GM18508 (cell line): ENCODE results near the gene EEF2.
"Not testable (repeated sequence)": the region's sequence is repeated elsewhere in the genome, so short reads cannot be mapped to it uniquely, and the experiment has no call there.

Experiments
- ATAC-seq: cut with Tn5 transposase; IDR thresholded peaks from one replicate; pipeline ENCODE4 v1.9.1; 2021; ENCODE audit warnings: moderate number of reproducible peaks; ENCODE audit not compliant: insufficient read depth, unreplicated experiment

Gene EEF2

DNA sequence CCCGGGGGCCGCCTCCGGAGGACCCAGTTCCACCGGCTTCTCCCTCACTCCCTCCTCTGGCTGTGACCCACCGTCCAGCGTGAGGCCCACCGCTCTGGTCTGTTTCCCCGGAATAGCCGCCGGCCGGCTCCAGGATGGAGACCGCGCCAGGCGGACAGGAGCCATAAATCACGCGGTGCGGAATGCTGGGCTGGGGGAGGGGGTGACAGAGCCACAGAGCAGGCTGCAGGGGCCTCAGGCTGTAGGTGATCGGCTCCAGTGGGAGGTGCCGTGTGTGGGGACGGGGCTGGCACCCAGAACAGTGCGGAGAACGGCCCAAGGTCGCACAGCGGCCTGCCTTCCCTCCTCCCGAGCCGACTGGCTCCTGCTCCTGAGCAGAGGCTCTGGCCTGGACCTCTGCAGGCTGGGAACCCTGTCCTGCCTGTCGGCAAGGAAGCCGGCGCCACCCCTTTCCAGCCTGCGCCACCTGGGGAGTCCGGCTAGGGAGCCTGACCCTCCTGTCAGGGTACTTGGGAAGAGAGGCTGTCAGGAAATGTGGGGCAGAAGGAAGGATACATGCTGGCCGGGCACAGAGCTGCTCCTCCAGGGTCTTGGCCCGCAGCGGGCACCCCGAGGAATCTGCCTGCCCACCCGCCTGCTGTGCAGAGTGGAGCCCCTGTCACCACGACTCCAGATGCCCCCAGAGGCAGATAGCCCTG is 30.6 kb upstream of the EEF2 start:
- ATAC-seq: no peak

DNA sequence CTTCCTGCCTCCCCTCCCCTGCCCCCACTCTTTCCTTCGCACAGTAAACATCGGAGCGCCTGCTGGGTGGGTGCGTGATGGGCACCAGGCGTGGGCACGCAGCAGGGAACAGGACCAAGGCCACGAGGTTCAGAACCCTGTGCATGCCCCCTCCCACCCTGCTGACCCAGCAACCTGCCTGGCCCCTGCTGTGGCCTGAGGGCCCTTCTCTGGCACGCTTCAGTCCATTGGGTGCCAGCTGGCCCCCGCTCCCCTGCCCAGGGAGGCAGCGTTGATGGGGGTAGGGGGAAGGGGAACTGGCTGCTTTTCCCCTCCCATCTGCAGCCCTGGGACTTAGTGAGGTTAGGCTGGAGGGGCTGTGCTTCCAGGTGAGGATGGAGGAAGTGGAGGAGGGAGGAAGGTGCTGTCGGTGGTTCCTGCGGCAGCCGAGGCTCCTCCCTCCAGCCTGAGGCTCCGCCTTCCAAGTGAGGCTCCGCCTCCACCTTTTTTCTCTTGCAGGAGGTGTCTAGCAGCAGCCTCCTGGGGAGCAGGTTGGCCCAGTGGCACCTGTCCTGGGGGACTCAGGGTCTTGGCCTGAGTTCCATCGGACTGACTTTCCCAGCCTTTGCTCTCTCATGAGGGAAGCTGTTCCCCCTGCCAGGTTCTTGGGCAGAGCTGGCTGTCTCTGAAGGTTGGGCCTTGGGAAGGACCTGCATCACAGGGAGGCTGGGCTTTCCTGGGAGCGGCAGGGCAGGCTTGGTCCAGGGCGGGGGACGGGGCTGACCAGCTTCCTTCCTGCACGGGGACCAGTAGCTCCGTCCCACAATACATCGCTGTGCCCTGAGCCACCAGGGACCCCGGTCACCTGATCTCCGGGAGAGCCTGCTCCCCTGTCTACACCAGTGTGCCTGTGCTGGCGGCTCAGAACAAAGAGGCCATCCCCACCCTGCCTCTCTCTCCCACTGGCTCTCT is 29.6 kb upstream of the EEF2 start:
- no peak for ATAC-seq

DNA sequence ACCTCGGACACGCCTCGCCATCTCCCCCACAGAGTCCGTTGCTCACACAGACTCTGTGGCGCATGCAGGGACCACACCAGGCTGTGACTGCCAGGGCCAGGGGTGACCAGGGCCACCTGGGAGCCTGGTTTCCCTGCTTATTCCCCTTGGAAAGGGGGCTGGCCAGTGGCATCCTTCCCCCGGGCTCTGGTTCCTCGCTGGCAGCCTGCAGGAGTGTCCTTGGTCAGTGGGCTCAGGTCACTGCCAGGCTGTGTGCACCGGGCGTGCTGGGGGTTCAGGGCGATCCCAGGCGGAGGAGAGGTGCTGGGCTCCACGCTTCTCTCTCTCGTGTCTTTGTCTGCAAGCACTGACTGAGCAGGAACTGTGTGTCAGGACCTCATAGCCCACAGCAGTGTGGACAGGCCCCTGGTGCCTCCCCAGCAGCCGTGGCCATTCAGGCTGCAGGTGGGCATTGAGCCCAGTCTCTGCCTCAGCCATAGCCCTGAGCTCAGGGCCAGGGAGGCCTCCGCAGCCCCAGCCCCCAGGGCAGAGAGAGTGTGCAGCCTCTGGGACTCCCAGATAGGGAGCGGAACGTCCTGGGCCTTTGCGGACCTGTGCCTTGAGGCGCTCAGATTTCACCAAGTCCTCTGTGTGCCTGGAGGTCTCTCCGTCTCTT is 28.8 kb upstream of the EEF2 start:
- ATAC-seq: no peak

DNA sequence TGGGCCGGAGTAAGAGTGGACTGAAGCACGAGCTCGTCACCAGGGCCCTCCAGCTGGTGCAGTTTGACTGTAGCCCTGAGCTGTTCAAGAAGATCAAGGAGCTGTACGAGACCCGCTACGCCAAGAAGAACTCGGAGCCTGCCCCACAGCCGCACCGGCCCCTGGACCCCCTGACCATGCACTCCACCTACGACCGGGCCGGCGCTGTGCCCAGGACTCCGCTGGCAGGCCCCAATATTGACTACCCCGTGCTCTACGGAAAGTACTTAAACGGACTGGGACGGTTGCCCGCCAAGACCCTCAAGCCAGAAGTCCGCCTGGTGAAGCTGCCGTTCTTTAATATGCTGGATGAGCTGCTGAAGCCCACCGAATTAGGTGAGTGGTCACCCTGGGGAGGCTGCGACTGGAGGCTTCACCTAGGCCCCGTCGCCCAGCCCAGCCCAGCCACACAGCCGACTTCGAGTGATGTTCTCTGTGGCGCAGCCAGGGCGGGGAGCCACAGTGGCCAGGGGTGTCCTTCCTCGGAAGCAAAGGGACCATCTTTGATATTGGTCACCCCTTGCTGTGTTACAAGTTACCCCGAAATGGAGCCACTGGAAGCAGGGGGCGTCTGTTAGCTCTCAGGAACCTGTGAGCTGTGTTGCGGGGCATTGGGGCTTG is 27.8 kb upstream of the EEF2 start:
- no peak for ATAC-seq

DNA sequence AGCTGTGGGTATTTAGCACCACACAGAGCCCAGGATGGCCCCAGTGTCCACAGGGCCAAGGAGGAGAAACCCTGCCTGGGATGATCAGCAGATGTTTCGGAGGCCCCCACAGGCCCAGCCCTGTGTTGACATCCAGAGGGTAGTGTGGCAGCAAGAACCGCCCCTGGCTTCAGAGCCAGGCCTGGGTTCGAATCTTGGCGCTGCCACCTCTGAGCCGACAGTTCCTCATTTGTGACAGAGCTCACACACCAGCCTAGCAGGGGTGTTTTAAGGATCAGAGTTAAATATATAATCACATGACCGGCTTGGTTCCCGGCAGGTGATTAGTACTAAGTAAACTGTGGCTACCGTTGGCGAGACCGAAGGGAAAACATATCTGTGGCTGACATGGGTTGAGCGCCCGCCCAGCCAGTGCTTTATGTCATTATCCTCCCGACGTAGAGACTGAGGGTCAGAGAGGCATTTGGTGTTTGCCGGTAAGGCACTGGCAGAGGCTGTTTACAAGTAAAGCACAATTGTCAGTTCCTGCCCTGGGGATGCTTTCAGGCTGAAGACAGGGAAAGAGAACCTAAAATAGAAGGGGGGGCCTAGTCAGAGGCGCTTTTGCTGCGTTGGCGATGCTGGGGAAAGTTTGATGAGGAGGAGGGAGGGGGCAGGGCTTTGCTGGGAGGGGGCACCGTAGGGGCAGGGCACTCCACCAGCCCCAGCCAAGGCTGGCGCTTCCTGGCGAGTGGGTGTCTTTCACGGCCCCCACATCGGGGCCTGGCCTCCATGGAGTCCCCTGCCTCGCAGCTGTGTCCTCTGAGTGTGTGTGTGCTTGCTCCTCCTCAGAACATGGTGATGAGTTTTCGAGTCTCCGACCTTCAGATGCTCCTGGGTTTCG is 27.1 kb upstream of the EEF2 start:
- no peak for ATAC-seq

DNA sequence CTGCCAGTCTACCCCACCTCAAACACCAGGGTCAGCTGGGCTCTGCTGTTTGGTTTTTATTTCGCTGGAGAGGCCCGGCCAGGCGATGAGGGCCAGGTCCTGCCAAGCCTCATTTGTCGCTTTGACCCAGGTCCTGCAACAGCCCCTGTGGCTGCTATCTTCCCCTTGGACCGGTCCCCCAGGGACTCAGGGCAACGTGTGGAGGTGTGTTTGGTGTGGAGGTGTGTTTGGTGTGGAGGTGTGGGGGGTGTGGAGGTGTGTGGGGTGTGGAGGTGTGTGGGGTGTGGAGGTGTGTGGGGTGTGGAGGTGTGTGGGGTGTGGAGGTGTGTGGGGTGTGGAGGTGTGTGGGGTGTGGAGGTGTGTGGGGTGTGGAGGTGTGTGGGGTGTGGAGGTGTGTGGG is 26.2 kb upstream of the EEF2 start:
- ATAC-seq: not testable (repeated sequence)

DNA sequence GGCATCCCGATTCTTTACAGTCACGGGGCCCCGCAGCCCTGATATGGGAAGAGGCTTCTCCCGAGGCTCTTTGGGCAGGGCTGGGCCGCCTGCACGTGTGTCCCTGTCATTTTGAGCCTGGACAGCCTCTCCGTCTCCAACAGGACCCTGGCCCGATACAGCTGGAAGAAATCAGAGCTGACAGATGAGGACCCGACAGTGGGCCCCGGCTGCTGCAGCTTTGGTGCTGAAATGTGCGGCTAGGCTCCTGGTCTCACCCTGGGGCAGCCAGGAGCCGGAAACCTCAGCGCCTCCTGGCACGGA is 25.5 kb upstream of the EEF2 start:
- ATAC-seq: no peak

DNA sequence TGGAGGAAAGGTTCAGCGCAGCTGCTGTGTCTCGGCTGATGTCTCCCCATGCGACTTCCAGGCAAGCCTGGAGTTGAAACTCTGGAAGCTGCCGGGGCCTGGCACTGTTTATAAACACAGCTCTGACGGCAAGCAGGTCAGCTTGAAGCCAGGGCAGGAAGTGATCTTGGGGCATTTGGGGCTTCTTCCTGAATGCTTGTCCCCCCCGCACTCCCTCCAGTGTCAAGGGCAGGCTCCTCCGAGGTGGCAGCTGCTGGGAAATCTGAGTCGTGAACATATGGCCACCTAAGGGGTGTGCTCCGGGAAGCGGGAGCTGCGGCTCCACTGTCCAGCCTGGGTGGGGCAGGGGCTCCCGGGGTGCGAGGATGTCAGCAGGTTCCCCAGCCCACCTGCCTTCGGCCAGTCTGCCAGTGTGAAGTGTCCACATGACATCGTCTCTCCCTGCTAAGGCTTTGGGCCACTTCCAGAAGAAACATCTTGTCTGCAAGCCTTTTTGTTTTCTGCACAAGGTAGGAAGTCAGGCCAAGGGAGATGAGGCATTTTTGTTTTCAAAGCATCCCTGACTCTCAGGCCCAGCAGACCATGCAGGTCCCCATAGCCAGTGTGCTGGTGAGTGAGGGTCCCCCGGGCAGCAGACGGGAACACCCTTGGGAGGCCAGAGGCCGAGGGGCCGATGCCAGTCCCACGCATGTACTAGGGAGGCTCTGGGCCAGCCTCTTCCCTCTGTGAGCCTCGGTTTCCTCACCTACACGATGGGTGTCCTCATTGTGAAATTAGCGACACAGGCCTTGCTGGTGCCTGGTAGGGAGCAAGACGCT is 24.9 kb upstream of the EEF2 start:
- ATAC-seq: no peak

DNA sequence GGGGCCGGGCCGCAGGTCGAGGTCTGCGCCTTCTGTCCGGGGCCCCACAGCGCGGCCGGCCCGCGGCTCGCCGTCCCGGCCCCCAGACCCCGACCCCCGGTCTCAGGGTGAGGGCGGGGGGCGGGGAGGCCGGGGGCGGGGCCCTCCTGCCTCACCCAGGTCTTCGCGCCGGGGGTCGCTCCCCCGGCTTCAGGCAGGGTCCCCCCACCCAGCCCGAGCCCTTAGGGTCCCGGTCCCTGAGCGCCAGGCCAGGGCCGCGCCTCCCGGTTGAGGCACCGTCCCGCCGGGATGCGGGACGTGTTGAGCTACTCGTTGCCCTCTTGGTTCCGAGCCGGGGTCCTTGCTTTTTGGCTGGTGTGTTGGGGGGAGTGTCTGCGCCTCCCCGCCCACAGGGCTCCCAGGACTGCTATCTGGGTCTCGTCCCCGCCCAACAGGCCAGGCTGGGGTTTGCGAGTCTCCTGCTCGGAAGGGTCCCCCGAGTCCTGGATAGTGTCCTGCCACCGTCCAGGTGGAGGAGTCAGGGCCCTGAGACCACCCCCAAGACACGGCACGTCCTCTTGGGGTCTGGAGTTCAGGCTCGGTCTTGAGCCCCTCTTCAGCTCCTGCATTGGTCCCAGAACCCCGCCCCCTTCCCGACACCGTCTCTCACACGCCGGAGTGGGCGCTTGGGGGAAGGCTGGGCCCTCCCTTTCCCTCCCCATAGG is 22.7 kb upstream of the EEF2 start:
- no peak for ATAC-seq

DNA sequence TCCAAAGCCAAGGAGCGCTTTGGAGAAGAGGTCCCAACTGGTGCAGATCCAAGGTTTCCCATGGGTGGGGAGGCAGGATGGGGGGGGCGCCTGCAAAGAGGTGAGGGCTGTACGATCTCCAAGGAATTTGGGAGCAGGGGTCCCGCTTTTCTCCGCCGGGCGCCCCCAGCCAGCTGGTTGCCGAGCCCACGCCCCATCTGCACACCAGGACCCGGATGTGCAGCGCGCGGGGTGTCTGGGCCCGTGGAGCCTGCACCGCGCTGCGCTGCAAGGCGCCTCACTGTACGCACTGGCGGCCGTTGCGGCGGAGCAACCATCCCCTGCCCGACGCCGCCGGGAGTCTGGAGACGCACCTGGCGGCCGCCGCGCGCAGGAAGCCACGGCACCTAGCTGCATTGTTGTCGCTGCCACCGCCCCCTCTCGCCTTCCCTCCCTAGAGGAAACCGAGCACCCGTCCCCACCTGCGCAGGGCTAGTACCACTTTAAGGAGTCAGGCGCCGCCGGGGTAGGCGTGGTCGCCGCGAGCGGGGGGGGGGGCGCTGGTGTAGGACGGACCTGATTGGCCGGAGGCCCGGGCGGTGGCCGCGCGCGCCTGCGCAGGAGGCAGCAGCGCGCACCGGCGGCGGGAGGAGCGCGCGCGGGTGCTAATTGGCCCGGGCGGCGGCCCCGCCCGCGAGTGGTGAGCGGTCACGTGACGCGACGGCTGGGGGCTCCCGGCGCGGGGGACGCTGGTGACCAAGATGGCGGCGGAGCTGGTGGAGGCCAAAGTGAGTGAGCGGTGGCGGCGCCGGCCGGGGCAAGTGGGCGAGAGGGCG is 22.0 kb upstream of the EEF2 start, which contains the start of gene PIAS4:
TSS of gene PIAS4 (plus strand) at position 716 of the 815 bp plus-strand sequence. CDS start at position 741, 25 bp downstream.
- ATAC-seq: peak; percentile 49

DNA sequence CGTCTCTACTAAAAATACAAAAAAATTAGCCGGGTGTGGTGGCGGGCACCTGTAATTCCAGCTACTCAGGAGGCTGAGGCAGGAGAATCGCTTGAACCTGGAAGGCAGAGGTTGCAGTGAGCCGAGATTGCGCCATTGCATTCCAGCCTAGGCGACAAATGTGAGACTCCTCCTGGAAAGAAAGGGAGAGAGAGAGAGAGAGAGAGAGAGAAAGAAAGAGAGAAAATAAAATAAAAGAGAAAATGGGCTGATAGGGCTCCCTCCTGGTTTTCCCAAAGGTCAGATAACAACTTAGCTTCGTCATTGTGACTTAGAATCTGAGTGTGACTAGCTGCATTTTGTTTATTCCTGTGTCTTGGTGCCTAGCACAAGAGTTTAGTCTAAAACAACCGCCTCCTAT is 20.2 kb upstream of the EEF2 start:
- ATAC-seq: not testable (repeated sequence)

DNA sequence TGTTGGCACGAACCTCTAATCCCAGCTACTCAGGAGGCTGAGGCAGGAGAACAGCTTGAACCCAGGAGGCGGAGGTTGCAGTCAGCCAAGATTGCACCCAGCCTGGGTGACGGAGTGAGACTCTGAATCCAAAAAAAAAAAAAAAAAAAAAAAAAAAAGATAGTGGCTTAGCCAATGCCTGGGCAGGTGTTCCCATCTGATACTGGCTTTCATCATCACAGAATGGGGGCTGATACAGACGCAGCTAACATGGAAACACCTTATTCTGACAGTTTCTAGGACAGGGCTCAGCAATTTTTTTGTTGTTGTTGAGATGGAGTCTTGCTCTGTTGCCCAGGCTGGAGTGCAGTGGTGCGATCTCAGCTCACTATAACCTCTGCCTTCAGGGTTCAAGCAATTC is 15.5 kb upstream of the EEF2 start:
- not testable (repeated sequence) for ATAC-seq

DNA sequence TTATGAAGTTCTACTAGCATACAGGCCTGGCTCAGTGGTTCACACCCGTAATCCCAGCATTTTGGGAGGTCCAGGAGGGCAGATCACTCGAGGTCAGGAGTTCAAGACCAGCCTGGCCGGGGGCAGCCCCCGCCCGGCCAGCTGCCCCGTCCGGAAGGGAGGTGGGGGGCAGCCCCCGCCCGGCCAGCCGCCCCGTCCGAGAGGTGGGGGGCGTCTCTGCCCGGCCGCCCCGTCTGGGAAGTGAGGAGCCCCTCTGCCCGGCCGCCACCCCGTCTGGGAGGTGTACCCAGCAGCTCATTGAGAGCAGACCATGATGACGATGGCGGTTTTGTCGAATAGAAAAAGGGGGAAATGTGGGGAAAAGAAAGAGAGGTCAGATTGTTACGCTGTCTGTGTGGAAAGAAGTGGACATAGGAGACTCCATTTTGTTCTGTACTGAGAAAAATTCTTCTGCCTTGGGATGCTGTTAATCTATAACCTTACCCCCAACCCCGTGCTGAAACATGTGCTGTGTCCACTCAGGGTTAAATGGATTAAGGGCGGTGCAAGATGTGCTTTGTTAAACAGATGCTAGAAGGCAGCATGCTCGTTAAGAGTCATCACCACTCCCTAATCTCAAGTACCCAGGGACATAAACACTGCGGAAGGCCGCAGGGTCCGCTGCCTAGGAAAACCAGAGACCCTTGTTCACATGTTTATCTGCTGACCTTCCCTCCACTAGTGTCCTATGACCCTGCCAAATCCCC is 13.6 kb upstream of the EEF2 start:
- ATAC-seq: not testable (repeated sequence)

DNA sequence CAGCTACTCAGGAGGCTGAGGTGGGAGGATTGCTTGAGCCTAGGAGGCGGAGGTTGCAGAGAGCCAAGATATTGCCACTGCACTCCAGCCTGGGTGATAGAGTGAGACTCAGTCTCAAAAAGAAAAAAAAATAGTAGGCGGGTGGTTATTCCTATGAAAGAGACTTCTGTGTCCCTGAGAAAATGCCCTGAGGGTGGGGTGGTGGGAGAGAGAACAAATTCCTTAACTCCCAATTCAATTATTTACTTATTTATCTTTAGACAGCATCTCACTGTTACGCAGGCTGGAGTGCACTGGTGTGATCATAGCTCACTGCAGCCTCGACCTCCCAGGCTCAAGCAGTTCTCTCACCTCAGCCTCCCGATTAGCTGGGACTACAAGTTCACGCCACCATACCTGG is 10.3 kb upstream of the EEF2 start:
- ATAC-seq: no peak

DNA sequence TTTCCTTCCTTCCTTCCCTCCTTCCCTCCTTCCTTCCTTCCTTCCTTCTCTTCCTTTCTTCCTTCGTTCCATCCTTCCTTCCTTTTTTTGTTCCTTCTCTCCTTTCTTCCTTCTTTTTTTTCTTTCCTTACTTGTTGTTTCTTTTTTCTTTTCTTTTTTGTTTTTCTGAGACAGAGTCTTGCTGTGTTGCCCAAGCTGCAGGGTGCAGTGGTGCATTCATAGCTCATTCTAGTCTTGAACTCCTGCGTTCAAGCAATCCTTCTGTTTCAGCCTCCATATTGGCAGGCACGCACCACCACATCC is 5.5 kb upstream of the EEF2 start:
- no peak for ATAC-seq

DNA sequence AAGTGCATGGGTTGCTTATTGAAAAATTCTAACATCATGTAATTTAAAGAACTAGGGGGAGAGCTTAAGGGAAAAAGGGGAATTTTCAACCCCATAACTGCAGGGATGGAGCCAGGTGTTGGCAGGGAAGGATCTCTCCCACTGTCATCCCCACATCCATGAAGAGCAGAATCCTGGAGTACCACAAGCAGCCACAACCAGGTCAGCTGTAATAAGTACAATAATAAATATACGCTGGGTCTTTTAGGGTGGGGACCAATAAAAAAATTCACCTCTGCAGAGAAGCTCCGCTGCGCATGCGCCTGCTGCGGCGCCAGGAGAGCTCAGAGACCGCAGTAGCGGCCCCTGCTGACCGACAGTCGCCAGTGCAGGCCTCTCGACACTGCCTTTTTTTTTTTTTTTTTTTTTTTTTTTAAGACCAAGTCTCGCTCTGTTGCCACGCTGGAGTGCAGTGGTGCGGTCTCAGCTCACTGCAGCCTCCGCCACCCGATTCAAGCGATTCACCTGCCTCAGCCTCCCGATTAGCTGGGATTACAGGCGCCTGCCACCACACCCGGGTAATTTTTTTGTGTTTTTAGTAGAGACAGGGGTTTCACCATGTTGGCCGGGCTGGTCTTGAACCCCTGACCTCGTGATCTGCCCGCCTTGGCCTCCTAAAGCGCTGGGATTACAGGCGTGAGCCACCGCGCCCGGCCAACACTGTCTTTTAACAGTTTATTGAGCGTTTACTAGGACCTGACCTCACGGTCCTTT is 2.5 kb upstream of the EEF2 start:
- no peak for ATAC-seq
